ENCODE data around the gene EYS. TPM values are rescaled to one million over a fixed set of nuclear protein-coding genes. Genes with fewer than 3 reads are reported as not detected.

Gene EYS
- total and polyA plus RNA-seq, 2 of the 8 experiments (the other 6 are each of a cell fraction or from before 2014, with no cell fraction given) = 0.05 to 0.13 TPM

GRCh38 chr6:64874776-64875175 lies 832.2 kb downstream of the EYS start (continued):
- TF ChIP-seq NRF1 (IDR thresholded peaks at IDR 0.05; ENCODE audit: low read depth, low read length) = no peak

- no peaks in the 10 kb centered on the region for H3K4me1 ChIP-seq (replicated peaks in 1 of 4; ENCODE audit: control insufficient read depth in 3 of 4, insufficient read depth in 4 of 4, low read length in 3 of 4)
- H2AFZ ChIP-seq (ENCODE audit: low read length) = no peak overlapping the region; the same call in 1 of the 2 replicates
- H4K91ac ChIP-seq (replicated peaks; ENCODE audit: insufficient read length, low read length) = no peak overlapping the region
- no peaks in the 10 kb centered on the region for H4K20me1 ChIP-seq (replicated peaks in 1 of 2; ENCODE audit: control insufficient read depth in 1 of 2, insufficient read depth in 2 of 2, low read length in 2 of 2)
- no peaks in the 10 kb centered on the region for H3K79me2 ChIP-seq (ENCODE audit: control insufficient read depth in 1 of 2, insufficient read depth in 2 of 2, low read length in 2 of 2)
- POLR2A ChIA-PET (ENCODE audit: partially characterized antibody) = no interaction called here
- no peak overlapping the region for H2BK20ac ChIP-seq (ENCODE audit: low read length)
- no peaks in the 10 kb centered on the region for H3K36me3 ChIP-seq (ENCODE audit: control insufficient read depth in 2 of 4, insufficient read depth in 4 of 4, low read length in 3 of 4)
- no peak overlapping the region for H3K4me2 ChIP-seq (ENCODE audit: insufficient read depth in 1 of 2, low read depth in 2 of 2, low read length in 2 of 2)
- no peak overlapping the region for H3K9ac ChIP-seq (replicated peaks in 1 of 4; ENCODE audit: extremely low read depth in 1 of 4, low read depth in 3 of 4, low read length in 3 of 4)
- no peak overlapping the region for H2BK15ac ChIP-seq (ENCODE audit: low read length)
- H3K27me3 ChIP-seq (replicated peaks in 1 of 4; ENCODE audit: control insufficient read depth in 3 of 4, extremely low read depth in 1 of 4, insufficient read depth in 3 of 4, low read length in 3 of 4) = no peaks in the 10 kb centered on the region
- no peak overlapping the region for H2BK12ac ChIP-seq (ENCODE audit: low read depth, low read length)
- DNase-seq (ENCODE audit: low read depth in 1 of 2, low spot score in 2 of 2) (no peak), FAIRE-seq (no peak)
- H3K23ac ChIP-seq (ENCODE audit: insufficient read length) = no peak overlapping the region
- H3K56ac ChIP-seq (replicated peaks; ENCODE audit: insufficient read length, low read depth, low read length) = no peak overlapping the region
- TF ChIP-seq CREB1 (IDR thresholded peaks at IDR 0.05) (no peak), SP1 (IDR thresholded peaks at IDR 0.05; ENCODE audit: low read depth, low read length) (no peak), ZNF274 (IDR thresholded peaks at IDR 0.05; ENCODE audit: borderline replicate concordance, extremely low read depth, low read length) (no peak), JUND (IDR thresholded peaks at IDR 0.05; ENCODE audit: low read length) (no peak), RXRA (IDR thresholded peaks at IDR 0.05; ENCODE audit: insufficient read depth, low read depth, low read length) (no peak), POLR2A (IDR thresholded peaks at IDR 0.05; ENCODE audit: control extremely low read depth in 1 of 2, low read depth in 2 of 2, low read length in 2 of 2) (no peak), KDM5A (IDR thresholded peaks at IDR 0.05; ENCODE audit: low read length) (no peak)
- H3K14ac ChIP-seq (ENCODE audit: insufficient read length) = no peak overlapping the region
- H3K18ac ChIP-seq (ENCODE audit: extremely low read depth, low read length) = no peak overlapping the region
- H4K8ac ChIP-seq (ENCODE audit: extremely low read depth, insufficient read depth, low read length) = no peak overlapping the region
- no peaks in the 10 kb centered on the region for H3K9me3 ChIP-seq (ENCODE audit: insufficient read depth in 2 of 2, low read depth in 1 of 2, low read length in 1 of 2)
- H3K79me1 ChIP-seq (ENCODE audit: low read depth, low read length) = no peaks in the 10 kb centered on the region
- no peak overlapping the region for H3K4ac ChIP-seq (replicated peaks; ENCODE audit: insufficient read length, low read depth, low read length)
- no peak overlapping the region for H2AK5ac ChIP-seq (ENCODE audit: low read depth, low read length)
- CTCF ChIA-PET (ENCODE audit: partially characterized antibody) = no interaction called here
- no peak overlapping the region for H3K4me3 ChIP-seq (ENCODE audit: extremely low read depth in 1 of 4, insufficient read depth in 2 of 4, low read depth in 3 of 4, low read length in 4 of 4)
- no peak overlapping the region for H2BK5ac ChIP-seq (ENCODE audit: low read depth, low read length)
- no peak overlapping the region for H4K5ac ChIP-seq (ENCODE audit: insufficient read length, low read depth, low read length)
- H2BK120ac ChIP-seq (replicated peaks; ENCODE audit: low read depth, low read length) = no peak overlapping the region
- H3K23me2 ChIP-seq (ENCODE audit: low read depth, low read length) = no peaks in the 10 kb centered on the region
- no peak overlapping the region for H3K27ac ChIP-seq (ENCODE audit: low read depth, low read length)
Observed at GRCh38 chr6:64872633-64873032, 834.4 kb downstream of the EYS start.

Data from H1 (cell line).